T-cell (primary cell): ENCODE data around the gene MYBPC2. TPM values are rescaled to one million over a fixed set of nuclear protein-coding genes. Genes with fewer than 3 reads are reported as not detected.
A peak's percentile ranks its signal among the peaks of the same experiment; 100 is the strongest.

Experiments used
- ATAC-seq, 4 experiments: fragments of 200-7000 bp in 3 of 4; fragments of 150-1000 bp in 1 of 4; cut with Tn5 transposase; replicated peaks in 1 of 4; 1 replicate in 3 of 4; 2 replicates in 1 of 4; pipeline ENCODE4 v1.10.0; 2021; ENCODE audit warnings: moderate library complexity in 3 of 4, mild to moderate bottlenecking in 2 of 4, moderate number of reproducible peaks in 1 of 4
- CTCF ChIA-PET, 2 donors: fragments of 300-600 bp; sonication (Branson Sonifier 250); formaldehyde crosslinking; loops; one replicate each; lab custom pipeline; 2022; ENCODE audit warnings: antibody characterized with exemption in 2 of 2; lab: Charles Lee
- POLR2A ChIA-PET, 2 donors: fragments of 300-600 bp; sonication (Branson Sonifier 250); formaldehyde crosslinking; loops; one replicate each; lab custom pipeline; 2022; ENCODE audit warnings: antibody characterized with exemption in 2 of 2; lab: Charles Lee
- DNase-seq, 35 experiments: peaks; one replicate each; pipeline versions ENCODE4 v3.0.0 to v3.0.0-alpha.2; 2013 to 2023
- H3K27ac ChIP-seq: one replicate; pipeline ENCODE4 v1.5.1; 2013; ENCODE audit warnings: low read length
- H3K27me3 ChIP-seq, 2 experiments: replicated peaks in 1 of 2; 1 replicate in 1 of 2; 2 replicates in 1 of 2; pipeline versions ENCODE4 v1.6.1 to v1.7.0; 2013; ENCODE audit warnings: low read length in 1 of 2, mixed read lengths in 1 of 2; ENCODE audit not compliant: control insufficient read depth in 2 of 2, insufficient read depth in 2 of 2; ENCODE audit errors: extremely low read depth in 1 of 2
- H3K36me3 ChIP-seq, 2 donors: 1 replicate in 1 of 2; 2 replicates in 1 of 2; pipeline versions ENCODE4 v1.6.1 to v1.7.0; 2013; ENCODE audit warnings: low read length in 1 of 2; ENCODE audit not compliant: control insufficient read depth in 2 of 2, insufficient read depth in 1 of 2; ENCODE audit errors: extremely low read depth in 1 of 2
- H3K4me1 ChIP-seq, 2 experiments: 1 replicate in 1 of 2; 2 replicates in 1 of 2; pipeline versions ENCODE4 v1.6.1 to v1.7.0; 2013; ENCODE audit warnings: low read length in 2 of 2, mixed read lengths in 1 of 2; ENCODE audit not compliant: insufficient read depth in 2 of 2, control insufficient read depth in 1 of 2; ENCODE audit errors: extremely low read depth in 1 of 2
- H3K4me3 ChIP-seq, 2 donors: 1 replicate in 1 of 2; 2 replicates in 1 of 2; pipeline versions ENCODE4 v1.5.1 to v1.7.0; 2013; ENCODE audit warnings: mild to moderate bottlenecking in 2 of 2, low read length in 1 of 2, moderate library complexity in 1 of 2; ENCODE audit not compliant: control insufficient read depth in 1 of 2; ENCODE audit errors: extremely low read depth in 1 of 2
- H3K9me3 ChIP-seq: 2 replicates; pipeline ENCODE4 v1.7.0; 2013
- H3K27ac Mint-ChIP-seq, 2 donors: one replicate each; pipeline ENCODE4 v1.8.0; 2020 to 2021; ENCODE audit warnings: mild to moderate bottlenecking in 2 of 2, mixed read lengths in 2 of 2
- H3K27me3 Mint-ChIP-seq, 2 donors: one replicate each; pipeline ENCODE4 v1.8.0; 2021 to 2022; ENCODE audit warnings: mixed read lengths in 2 of 2
- H3K36me3 Mint-ChIP-seq: one replicate; pipeline ENCODE4 v1.8.0; 2021; ENCODE audit warnings: mixed read lengths
- H3K4me1 Mint-ChIP-seq, 3 donors: one replicate each; pipeline ENCODE4 v1.8.0; 2020 to 2022; ENCODE audit warnings: mixed read lengths in 3 of 3, mild to moderate bottlenecking in 1 of 3
- H3K4me3 Mint-ChIP-seq, 3 donors: one replicate each; pipeline ENCODE4 v1.8.0; 2020 to 2022; ENCODE audit warnings: mild to moderate bottlenecking in 3 of 3, mixed read lengths in 3 of 3, moderate library complexity in 3 of 3
- H3K9me3 Mint-ChIP-seq, 3 donors: one replicate each; pipeline ENCODE4 v1.8.0; 2020 to 2022; ENCODE audit warnings: mixed read lengths in 3 of 3
- WGBS: methylation state at CpG from one replicate; pipeline ENCODE4 v1.1.5; 2013; ENCODE audit warnings: missing lambda C conversion rate; ENCODE audit not compliant: insufficient coverage; 5-methylcytosine and 5-hydroxymethylcytosine counted together
- total RNA-seq, 35 experiments: library from RNA in 6 of 35; stranded (reverse) in 6 of 35; fragments of 120-200 nt in 1 of 35; gene quantifications; one replicate each; pipeline versions ENCODE4 v1.2.1 to v1.2.4 and lab custom pipeline; 2013 to 2026

MYBPC2 gene
- total RNA-seq = under 1 TPM in 2 of 5 donors, not detected in 3; 0.28 to 0.38 TPM
- total RNA-seq (2013) = 0.07 TPM
- total RNA-seq (lab: John Stamatoyannopoulos, UW) = 0 to 1.2 (median 0.08) reads per million in 29 experiments

DNA sequence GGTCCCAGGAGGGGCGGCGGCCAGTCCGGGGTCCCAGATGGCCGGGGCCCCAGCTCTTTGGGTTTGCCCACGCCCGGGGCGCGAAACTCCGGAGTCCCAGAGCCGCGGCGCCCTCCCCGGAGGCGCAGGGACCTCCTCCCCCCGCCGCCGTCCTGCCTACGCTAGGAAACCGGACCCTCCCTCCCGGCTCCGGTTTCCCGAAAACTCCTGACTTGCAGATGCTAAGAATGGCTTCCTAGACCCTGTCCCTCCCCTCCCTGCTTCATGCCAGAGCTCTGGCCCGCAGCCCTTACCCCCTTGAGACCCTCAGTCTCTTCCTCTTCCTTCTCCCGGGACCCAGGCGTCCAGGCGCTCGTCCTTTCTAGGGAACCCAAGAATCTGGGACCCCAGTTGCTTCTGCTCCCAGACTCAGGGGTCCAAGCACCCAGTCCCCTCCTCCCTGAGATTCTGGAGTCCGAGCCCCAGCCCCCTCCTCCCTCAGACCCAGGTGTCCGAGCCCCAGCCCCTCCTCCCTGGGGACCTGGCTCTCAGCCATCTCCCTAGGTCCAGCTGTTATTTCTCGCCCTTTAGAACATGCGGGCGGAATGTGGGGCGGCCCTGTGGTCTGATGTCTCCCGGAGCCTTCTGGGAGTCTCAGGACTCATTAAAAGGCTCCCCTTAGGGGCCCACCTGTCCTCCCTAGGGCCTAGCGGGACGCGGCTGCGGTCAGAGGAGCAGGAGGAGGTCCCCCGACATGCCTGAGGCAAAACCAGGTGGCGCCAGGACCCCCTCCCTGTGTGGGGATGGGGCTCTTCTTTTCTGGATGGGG is at the start of gene MYBPC2:
Gene MYBPC2, plus strand, starts transcription at position 672 of the 808 bp plus-strand sequence. Its CDS starts 62 bp downstream, at position 734.
- Mint-ChIP-seq H3K9me3 (no peaks in the 10 kb centered on the region), H3K4me3 (peak within 1 kb of the TSS; percentile 79 to 87 (median 85)), H3K27me3 (peaks cover 10 to 15% of the 10 kb centered on the region in 2 donors), H3K4me1 (peaks cover 10 to 27% (median 15%) of the 10 kb centered on the region in 3 donors), H3K27ac (peak within 1 kb of the TSS; percentile 43 to 68), H3K36me3 (no peaks in the 10 kb centered on the region)
- CTCF ChIA-PET = interaction anchor here in 1 of 2 donors (0.5 kb wide), 1 partner anchor 68 kb away, joined by 4 read pairs; no protein-coding TSS in a partner anchor
- Histone ChIP-seq H3K27ac (peak within 1 kb of the TSS; percentile 30), H3K4me3 (peak within 1 kb of the TSS; percentile 62 to 67), H3K9me3 (no peaks in the 10 kb centered on the region), H3K4me1 (peaks cover 0 to 28% of the 10 kb centered on the region in 2 experiments), H3K27me3 (peaks cover 0 to 63% of the 10 kb centered on the region in 2 experiments), H3K36me3 (no peaks in the 10 kb centered on the region)
- DNase-seq = peak in 2 of 35 experiments; percentile 12 to 25
- POLR2A ChIA-PET = no interaction called here
- peak in 2 of 4 experiments; percentile 3 to 7 for ATAC-seq
- 3% methylated on average over 35 of the region's 40 CpGs for WGBS

- Mint-ChIP-seq H3K27me3 (no peaks in the 10 kb centered on the region), H3K9me3 (no peaks in the 10 kb centered on the region), H3K27ac (peak overlapping the region; percentile 91 to 92), H3K4me1 (peaks cover 26 to 43% (median 37%) of the 10 kb centered on the region in 3 donors), H3K4me3 (peak overlapping the region; percentile 92 to 94 (median 92)), H3K36me3 (peaks cover 26% of the 10 kb centered on the region)
- POLR2A ChIA-PET = interaction anchor here in 1 of 2 donors (1.0 kb wide), 1 partner anchor 25 kb away, joined by 3 read pairs; no protein-coding TSS in a partner anchor
- WGBS = 72% methylated on average over 8 of the region's 21 CpGs
- Histone ChIP-seq H3K27me3 (no peaks in the 10 kb centered on the region), H3K9me3 (no peaks in the 10 kb centered on the region), H3K4me1 (peaks cover 6 to 24% of the 10 kb centered on the region in 2 experiments), H3K4me3 (peak overlapping the region; percentile 39), H3K36me3 (peaks cover 19 to 54% of the 10 kb centered on the region in 2 donors), H3K27ac (peak overlapping the region; percentile 69)
- CTCF ChIA-PET = no interaction called here
- ATAC-seq = peak in 1 of 4 experiments; percentile 37
- DNase-seq = peak in 4 of 35 experiments; percentile 16 to 22 (median 20)
These were observed 49.5 kb upstream of the MYBPC2 start for GRCh38 chr19:50383001-50383851.

- no peaks in the 10 kb centered on the region for H3K9me3 ChIP-seq
- Mint-ChIP-seq H3K27me3 (no peaks in the 10 kb centered on the region), H3K9me3 (no peaks in the 10 kb centered on the region), H3K36me3 (peaks cover 22% of the 10 kb centered on the region), H3K27ac (peak within 1 kb of the TSS; percentile 91 to 92), H3K4me1 (peaks cover 26 to 40% (median 35%) of the 10 kb centered on the region in 3 donors), H3K4me3 (peak within 1 kb of the TSS; percentile 92 to 94 (median 92))
- DNase-seq (peak; percentile 96 to 100 (median 98)), ATAC-seq (peak; percentile 84 to 93 (median 91))
- peak within 1 kb of the TSS; percentile 45 to 72 for H3K4me3 ChIP-seq
- WGBS = under 1% methylated on average over 60 of the region's 78 CpGs
- no peaks in the 10 kb centered on the region for H3K27me3 ChIP-seq
- POLR2A ChIA-PET = interaction anchor here in 1 of 2 donors (1.0 kb wide), 1 partner anchor 26 kb away, joined by 3 read pairs; no protein-coding TSS in a partner anchor
- H3K4me1 ChIP-seq = peaks cover 6 to 23% of the 10 kb centered on the region in 2 experiments
- H3K27ac ChIP-seq = peak within 1 kb of the TSS; percentile 69
- CTCF ChIA-PET = no interaction called here
- H3K36me3 ChIP-seq = peaks cover 15 to 46% of the 10 kb centered on the region in 2 donors
These were observed 48.6 kb upstream of the MYBPC2 start, which contains the start of gene POLD1 for GRCh38 chr19:50383852-50384684. Gene POLD1 (plus strand): TSS chr19:50384347. CDS start chr19:50398852, 14,505 bp downstream.

DNA sequence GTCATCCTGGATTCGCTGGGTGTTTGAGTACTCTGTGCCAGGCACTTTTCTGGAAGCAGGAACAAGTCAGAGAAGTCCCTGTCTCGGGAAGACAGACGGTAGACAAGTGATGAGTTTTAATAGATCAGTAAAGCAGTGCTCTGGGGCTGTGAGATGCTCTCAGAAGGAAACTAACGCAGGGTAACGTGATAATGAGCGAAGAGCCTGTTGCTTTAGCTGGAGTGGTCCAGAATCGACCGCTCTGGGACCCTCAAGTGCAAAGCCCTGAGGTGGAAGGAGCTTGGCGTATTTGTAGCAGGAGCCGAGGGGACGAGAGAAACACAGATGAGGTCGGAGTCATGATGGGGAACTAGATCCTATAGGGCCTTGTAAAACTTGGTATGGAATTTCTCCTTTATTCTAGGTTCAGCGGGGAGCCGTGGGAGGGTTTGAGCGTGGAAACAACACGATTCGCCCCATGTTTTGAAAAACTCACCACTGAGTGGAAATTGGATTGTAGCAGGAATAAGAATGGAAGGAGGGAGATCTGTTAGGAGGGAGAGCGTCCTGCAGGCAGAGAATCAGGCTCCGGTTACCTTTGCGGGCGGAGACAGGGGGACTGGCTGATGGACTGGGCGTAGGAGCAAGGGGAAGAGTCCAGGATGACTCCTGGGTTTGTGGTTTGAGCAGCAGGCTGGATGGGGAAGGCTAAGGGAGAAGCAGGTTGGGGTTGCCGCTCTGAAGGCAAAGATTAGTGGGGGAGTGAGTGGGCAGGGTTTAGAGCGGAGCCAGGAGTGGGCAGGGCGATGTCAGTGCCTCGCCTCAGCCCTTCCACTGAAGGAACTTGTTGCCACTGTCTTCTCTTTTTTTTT is 47.8 kb upstream of the MYBPC2 start:
- ChIA-PET CTCF (interaction anchor here in 1 of 2 donors (0.6 kb wide), 1 partner anchor 1948 kb away, joined by 9 read pairs; no protein-coding TSS in a partner anchor), POLR2A (interaction anchor here in 1 of 2 donors (1.0 kb wide), 1 partner anchor 27 kb away, joined by 3 read pairs; no protein-coding TSS in a partner anchor)
- 21% methylated on average over 24 of the region's 26 CpGs for WGBS
- Histone ChIP-seq H3K36me3 (peaks cover 13 to 38% of the 10 kb centered on the region in 2 donors), H3K27ac (peak overlapping the region; percentile 69), H3K4me3 (peak overlapping the region; percentile 45 to 72), H3K27me3 (no peaks in the 10 kb centered on the region), H3K9me3 (no peaks in the 10 kb centered on the region), H3K4me1 (peaks cover 6 to 23% of the 10 kb centered on the region in 2 experiments)
- Mint-ChIP-seq H3K4me1 (peaks cover 24 to 32% (median 31%) of the 10 kb centered on the region in 3 donors), H3K9me3 (no peaks in the 10 kb centered on the region), H3K27me3 (no peaks in the 10 kb centered on the region), H3K27ac (peak overlapping the region; percentile 79 to 92), H3K36me3 (peaks cover 14% of the 10 kb centered on the region), H3K4me3 (peak overlapping the region; percentile 92 to 94 (median 92))
- no peak for ATAC-seq
- no peak for DNase-seq
